Smooth muscle cell of the brain vasculature (primary cell): ENCODE results near the gene SLC30A4.
"Not testable (repeated sequence)": the region's sequence is repeated elsewhere in the genome, so short reads cannot be mapped to it uniquely, and the experiment has no call there.

Source experiments
- DNase-seq: peaks from one replicate; pipeline ENCODE4 v3.0.0-alpha.2; 2012; ENCODE audit warnings: low read depth, low spot score

SLC30A4 gene, protein sequence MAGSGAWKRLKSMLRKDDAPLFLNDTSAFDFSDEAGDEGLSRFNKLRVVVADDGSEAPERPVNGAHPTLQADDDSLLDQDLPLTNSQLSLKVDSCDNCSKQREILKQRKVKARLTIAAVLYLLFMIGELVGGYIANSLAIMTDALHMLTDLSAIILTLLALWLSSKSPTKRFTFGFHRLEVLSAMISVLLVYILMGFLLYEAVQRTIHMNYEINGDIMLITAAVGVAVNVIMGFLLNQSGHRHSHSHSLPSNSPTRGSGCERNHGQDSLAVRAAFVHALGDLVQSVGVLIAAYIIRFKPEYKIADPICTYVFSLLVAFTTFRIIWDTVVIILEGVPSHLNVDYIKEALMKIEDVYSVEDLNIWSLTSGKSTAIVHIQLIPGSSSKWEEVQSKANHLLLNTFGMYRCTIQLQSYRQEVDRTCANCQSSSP

DNA sequence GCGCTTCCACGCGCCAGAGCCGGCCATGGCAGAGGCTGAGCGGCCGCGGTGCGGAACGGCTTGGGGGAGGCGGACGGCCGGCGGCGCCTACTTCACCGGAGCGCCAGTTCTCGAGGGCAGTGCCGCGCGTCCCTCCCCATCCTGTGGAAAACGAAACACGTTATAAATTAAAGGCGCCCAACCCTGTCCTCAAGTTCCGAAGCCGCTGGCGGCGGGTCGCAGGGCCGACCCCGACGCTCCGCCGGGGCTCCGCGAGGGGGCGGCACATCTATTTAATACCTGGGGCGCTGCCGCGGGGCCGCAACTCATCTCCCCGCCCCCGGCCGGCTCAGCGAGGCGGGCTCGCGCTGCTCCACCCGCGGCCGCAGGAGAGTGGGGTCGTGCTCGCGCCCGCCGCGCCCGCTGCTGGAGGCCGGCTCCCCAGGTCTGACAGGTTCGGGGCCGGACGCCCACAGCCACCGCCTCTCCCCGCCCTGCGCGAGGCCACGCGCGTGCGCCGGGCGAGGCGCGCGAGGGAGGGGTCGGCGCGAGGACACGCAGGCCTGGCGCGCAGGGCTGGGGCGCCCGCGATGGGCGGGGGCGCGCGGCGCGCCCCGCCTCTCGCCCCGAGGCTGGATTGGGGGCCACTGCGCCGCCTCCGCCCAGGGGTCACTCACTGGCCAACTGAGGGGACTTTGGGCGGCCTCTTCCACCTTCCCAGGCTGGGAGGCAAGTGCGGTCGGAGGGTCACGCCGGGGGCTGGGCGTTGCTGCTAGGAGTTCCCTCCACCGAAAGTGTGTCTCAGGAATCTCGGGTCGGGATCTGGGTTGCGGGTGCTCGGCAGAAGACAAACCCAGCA is at the start of gene SLC30A4:
Gene SLC30A4, minus strand, starts transcription at position 428 of the 838 bp plus-strand sequence. Its CDS starts 401 bp downstream, at position 27.
- peak; percentile 13 for DNase-seq

DNA sequence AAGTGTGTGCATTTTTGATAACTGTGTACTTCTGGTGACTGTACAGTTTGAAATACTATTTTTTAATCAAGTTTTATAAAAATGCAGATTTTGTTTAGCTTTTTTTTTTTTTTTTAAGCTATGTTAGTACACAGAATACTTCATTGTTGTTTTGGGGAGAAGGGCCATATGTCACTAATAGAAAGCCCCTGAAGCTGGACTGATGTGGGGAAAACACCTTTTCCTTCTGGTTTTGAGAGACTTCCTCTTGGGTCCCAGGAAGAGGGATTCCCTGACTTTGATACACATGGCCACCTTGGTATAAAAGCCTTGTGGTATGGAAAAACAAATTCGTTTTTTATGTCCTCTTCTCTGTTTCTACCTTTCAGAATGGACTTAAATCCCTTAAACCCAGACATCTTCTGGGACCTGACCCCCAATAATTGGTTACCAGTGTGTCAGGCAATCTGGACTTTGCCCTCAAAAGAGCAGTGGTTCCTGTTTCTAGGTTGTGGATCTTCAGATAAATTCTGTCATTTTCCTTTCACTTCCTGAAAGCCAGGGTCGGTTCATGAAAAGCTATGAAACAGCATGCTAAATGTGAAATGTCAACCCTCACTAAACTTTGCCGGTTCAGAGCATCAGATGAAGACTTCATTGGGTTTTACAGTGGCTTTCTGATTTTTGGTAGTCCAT is 33.5 kb upstream of the SLC30A4 start:
- DNase-seq, result no peak

DNA sequence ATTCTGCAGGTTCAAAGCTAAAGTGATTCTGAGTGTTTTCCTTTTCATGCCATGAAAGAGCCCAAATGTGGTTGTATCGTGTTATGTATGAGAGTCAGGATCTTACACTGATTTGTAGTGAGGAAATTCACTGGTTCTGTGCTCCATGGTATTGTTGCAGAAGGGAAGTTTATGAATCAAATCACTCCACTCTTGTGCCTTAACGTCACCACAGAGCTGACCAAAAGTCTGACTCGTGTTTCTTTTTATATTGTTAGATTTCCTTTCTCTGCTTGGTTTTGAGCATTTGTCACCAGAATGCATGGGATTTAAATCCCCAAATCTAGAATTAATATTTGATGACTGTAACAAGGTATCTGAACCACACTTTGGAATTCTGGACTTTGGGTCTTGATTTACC is 29.1 kb upstream of the SLC30A4 start:
- no peak for DNase-seq

DNA sequence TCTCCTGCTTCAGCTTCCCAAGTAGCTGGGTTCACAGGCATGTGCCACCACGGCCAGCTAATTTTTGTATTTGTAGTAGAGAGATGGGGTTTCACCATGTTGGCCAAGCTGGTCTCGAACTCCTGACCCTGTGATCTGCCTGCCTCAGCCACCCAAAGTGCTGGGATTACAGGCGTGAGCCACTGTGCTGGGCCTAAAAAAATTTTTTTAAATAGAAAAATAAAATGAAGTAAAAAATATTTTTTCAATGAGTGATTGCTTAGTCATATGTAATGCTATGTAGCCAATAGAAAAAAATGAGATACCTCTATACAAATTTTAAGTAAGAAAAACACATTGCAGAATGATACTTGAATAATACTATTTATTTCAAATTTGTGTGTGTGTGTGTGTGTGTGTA is 27.9 kb upstream of the SLC30A4 start:
- DNase-seq, result no peak

- DNase-seq, result no peak
These were observed 27.1 kb upstream of the SLC30A4 start for GRCh38 chr15:45549541-45550220.

DNA sequence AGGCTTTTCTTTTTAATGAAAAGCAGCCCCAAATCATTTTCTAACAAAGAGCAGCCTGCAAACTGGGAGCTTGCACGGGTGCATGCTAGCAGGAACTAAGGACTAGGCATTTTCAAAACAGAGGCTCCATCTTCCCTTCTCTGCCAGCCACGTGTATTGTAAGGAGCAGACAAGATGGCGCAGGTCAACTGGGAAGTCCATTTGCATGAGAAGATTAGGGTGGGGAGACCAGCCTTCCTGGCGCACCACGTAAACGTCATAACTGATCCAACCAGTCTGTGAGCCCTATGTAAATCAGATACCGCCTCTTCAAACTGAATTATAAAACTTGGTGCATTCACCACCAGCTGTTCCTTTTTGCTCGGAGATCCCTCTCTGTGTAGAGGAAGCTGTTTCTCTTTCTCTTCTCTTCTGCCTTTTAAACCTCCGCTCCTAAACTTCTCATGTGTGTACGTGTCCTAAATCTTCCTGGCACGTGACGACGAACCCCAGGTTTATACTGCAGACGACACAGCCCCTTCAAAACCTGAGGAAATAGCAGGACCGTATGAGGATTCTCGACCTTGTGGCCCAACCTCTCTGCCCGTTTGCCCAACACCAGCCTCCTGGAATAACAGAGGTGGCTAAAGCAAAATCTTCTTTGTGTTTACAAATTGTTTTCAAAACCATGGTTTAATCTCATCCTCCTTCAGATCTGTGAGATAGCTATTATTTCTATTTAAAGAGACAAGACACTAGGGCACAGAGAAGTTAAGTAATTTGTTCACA is 26.4 kb upstream of the SLC30A4 start:
- no peak for DNase-seq

DNA sequence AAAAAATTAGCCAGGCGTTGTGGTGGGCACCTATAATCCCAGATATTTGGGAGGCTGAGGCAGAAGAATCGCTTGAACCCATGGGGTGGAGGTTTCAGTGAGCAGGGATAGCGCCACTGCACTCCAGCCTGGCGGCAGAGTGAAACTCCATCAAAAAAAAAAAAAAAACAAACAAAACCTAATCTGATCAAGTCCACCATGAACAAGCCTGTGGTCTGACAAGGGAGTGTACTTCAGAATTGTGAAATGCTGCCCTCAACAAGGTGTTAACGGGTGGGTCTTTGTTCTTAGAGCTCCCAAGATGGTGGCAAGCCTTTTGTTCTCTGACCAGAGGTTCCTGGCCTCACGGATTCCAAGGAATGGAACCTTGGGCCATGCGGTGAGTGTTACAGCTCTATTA is 24.2 kb upstream of the SLC30A4 start:
- no peak for DNase-seq

GRCh38 chr15:45544266-45545023 is 21.9 kb upstream of the SLC30A4 start:
- DNase-seq, result no peak

- DNase-seq, result no peak
These were observed 20.5 kb upstream of the SLC30A4 start for GRCh38 chr15:45543051-45543450.

- DNase-seq, result no peak
These were observed 18.0 kb upstream of the SLC30A4 start for GRCh38 chr15:45540531-45540930.

DNA sequence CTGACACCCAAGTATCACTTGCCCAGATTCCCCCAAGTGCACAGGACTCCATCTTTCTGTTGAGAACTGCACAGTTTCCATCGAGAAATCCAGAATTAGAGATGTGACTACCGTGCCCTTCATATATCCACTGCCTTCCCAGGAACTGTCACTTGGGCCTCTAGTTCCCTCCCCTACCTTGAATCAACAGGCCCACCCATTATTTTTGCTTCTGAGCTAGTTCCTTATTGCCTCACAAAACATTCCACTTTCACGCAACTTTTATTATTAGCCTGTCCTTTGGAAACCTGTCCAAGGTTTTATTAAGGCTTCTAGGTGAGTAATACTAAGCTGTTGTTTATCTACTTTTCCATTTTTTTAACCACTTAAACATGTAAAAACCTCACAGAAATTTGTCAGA is 17.1 kb upstream of the SLC30A4 start:
- DNase-seq, result no peak

DNA sequence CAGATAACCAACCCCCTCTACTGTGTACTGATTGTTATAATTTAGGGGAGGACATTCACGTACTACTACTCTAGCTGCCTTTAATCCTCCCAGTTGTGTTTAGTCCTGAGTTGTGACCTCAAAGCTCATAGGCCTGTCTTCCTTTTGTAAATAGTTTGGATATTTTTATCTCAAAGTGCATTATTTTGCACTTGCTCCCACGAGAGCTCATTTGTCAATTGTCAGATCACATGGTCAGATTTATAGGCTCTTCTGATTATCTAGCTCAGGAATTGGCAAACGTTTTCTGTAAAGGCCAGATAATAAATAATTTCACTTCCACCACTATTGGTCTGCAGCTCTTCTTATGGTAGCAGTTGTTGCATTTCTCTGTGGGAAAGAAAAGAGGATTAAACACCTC is 14.4 kb upstream of the SLC30A4 start:
- DNase-seq, result no peak

- DNase-seq, result no peak
These were observed 13.0 kb upstream of the SLC30A4 start for GRCh38 chr15:45535486-45536042.

GRCh38 chr15:45534821-45535220 is 12.3 kb upstream of the SLC30A4 start:
- no peak for DNase-seq

DNA sequence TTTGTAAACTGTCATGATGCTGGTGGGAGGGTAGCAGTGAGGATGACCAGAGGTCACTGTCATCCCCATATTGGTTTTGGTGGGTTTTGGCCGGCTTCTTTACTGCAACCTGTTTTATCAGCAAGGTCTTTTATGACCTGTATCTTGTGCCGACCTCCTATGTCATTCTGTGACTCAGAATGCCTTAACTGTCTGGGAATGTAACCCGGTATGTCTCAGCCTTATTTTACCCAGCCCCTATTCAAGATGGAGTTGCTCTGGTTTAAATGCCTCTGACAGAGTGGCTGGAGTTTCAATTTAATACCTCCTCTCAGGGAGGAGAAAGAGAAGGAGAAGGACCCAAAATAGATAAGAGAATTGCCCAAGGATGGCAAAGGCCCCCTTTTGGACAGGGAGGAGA is 10.3 kb upstream of the SLC30A4 start:
- not testable (repeated sequence) for DNase-seq

GRCh38 chr15:45529613-45530012 is 7.1 kb upstream of the SLC30A4 start:
- no peak for DNase-seq

DNA sequence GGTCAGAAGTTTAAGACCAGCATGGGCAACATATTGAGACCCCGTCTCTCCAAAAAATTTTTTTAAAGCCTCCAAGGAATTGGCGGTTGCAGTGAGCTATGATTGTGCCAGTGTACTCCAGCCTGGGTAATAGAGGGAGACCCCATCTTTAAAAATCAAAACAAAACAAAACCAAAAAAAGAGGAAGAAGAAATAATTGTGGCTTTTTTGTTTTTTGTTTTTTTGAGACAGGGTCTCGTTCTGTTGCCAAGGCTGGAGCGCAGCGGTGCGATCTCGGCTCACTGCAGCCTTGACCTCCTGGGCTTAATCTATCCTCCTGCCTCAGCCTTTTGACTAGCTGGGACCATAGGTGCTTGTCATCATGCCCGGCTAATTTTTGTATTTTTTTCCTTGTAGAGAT is 4.5 kb upstream of the SLC30A4 start:
- no peak for DNase-seq

DNA sequence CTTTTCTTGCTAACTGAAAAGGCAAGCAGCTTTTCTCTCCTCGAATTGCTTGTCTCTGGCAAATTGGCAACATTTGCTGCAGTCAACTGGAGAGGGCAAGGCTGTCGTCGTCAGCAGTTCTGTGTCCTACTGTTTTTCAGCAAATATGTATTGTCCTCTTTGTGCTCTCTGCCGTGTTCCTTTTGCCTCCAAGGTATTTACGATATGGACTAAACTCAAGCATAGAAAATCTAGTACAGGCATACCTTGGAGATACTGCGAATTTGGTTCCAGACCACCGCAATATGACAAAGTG is 558 bp upstream of the SLC30A4 start:
- DNase-seq, result peak; percentile 4

- no peak for DNase-seq
These were observed 793 bp downstream of the SLC30A4 start for GRCh38 chr15:45521596-45522327.
